ENCODE data around the gene KIRREL3. TPM values are rescaled to one million over a fixed set of nuclear protein-coding genes. Genes with fewer than 3 reads are reported as not detected.

Gene KIRREL3
- total and polyA plus RNA-seq, 9 of the 15 experiments (the other 6 are each of a cell fraction or from before 2014, with no cell fraction given) = 0.04 to 0.10 TPM; not detected in 7

- in situ Hi-C loops (cut with MboI) = no loop called here
- H3K27me3 ChIP-seq (ENCODE audit: control insufficient read depth in 2 of 2, insufficient read depth in 2 of 2, low read length in 2 of 2) = peaks cover 16 to 72% of the 10 kb centered on the region in 2 experiments; a peak in 4 of 5 replicates
- no peaks in the 10 kb centered on the region for H3K36me3 ChIP-seq (ENCODE audit: control insufficient read depth, insufficient read depth, low read length)
- CTCF ChIA-PET (ENCODE audit: low intra/inter-chr PET ratio) = no interaction called here
- ATAC-seq (no peak), FAIRE-seq (no peak), DNase-seq (ENCODE audit: extremely low read depth in 1 of 4, low spot score in 3 of 4) (no peak)
- H4K20me1 ChIP-seq (replicated peaks; ENCODE audit: control insufficient read depth, insufficient read depth, low read length) = 0 out of 2 replicates have a peak, but pooled peaks cover 3% of the 10 kb centered on the region
- no TSS peak for BruUV-seq (replicated peaks)
- TF ChIP-seq, protein P1, sequence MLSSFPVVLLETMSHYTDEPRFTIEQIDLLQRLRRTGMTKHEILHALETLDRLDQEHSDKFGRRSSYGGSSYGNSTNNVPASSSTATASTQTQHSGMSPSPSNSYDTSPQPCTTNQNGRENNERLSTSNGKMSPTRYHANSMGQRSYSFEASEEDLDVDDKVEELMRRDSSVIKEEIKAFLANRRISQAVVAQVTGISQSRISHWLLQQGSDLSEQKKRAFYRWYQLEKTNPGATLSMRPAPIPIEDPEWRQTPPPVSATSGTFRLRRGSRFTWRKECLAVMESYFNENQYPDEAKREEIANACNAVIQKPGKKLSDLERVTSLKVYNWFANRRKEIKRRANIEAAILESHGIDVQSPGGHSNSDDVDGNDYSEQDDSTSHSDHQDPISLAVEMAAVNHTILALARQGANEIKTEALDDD (IDR thresholded peaks at IDR 0.05) = no peak
- no peak for TF ChIP-seq ZNF408 (CRISPR knock-in tag; IDR thresholded peaks at IDR 0.05; ENCODE audit: low read depth)
- TF ChIP-seq CBX2 (IDR thresholded peaks at IDR 0.05; ENCODE audit: insufficient read depth, low read length, poor library complexity, severe bottlenecking) = no peak
- no peak for TF ChIP-seq MYBL2 (IDR thresholded peaks at IDR 0.05; ENCODE audit: low read depth)
- TF ChIP-seq MYBL2 (CRISPR knock-in tag; IDR thresholded peaks at IDR 0.05; ENCODE audit: borderline replicate concordance) = no peak
- no peak for TF ChIP-seq CCNT2 (IDR thresholded peaks at IDR 0.05; ENCODE audit: borderline replicate concordance, extremely low read depth, insufficient read length, low read depth, low read length)
- no peak for TF ChIP-seq RFX5 (IDR thresholded peaks at IDR 0.05; ENCODE audit: low read depth, low read length)
- TF ChIP-seq TAF1 (IDR thresholded peaks at IDR 0.05; ENCODE audit: control insufficient read depth, extremely low read depth, insufficient read depth, low read length, severe bottlenecking) = no peak
- TF ChIP-seq ZNF57 (CRISPR knock-in tag; IDR thresholded peaks at IDR 0.05) = no peak
- TF ChIP-seq ZNF146 (CRISPR knock-in tag; IDR thresholded peaks at IDR 0.05; ENCODE audit: unreplicated experiment) = no peak
- no peak for TF ChIP-seq ATF7 (IDR thresholded peaks at IDR 0.05)
- H3K27ac ChIP-seq (ENCODE audit: extremely low read depth, low read depth, low read length) = no peak overlapping the region
- WGBS (ENCODE audit: insufficient coverage, low coverage, missing lambda C conversion rate) = 0% methylated on average over 10 of the region's 10 CpGs
- no peaks in the 10 kb centered on the region for H3K9me1 ChIP-seq (ENCODE audit: control insufficient read depth, insufficient read depth, low read length)
- H3K4me3 ChIP-seq = no peak overlapping the region
- H3K4me1 ChIP-seq (replicated peaks in 1 of 2; ENCODE audit: control insufficient read depth in 2 of 2, insufficient read depth in 2 of 2, low read length in 2 of 2) = no peaks in the 10 kb centered on the region
- POLR2A ChIA-PET = no interaction called here
- H3K9ac ChIP-seq (ENCODE audit: insufficient read depth in 1 of 2, low read depth in 2 of 2, low read length in 2 of 2) = no peak overlapping the region
- H3K79me2 ChIP-seq (ENCODE audit: control insufficient read depth, insufficient read depth, low read length) = no peaks in the 10 kb centered on the region
- no peak overlapping the region for H3K4me2 ChIP-seq (ENCODE audit: insufficient read depth, low read length)
- no peaks in the 10 kb centered on the region for H3K9me3 ChIP-seq (replicated peaks; ENCODE audit: control insufficient read depth, insufficient read depth, low read depth, low read length)
- no peak overlapping the region for H2AFZ ChIP-seq (ENCODE audit: low read depth, low read length)
- intact Hi-C loops (cut with micrococcal nuclease) = no loop called here
Observed at GRCh38 chr11:126494831-126495230, 505.7 kb downstream of the KIRREL3 start.

Data from K562 (cell line).